Natural killer cell treated with Interleukin-12 subunit alpha and Interleukin-12 subunit beta and Interleukin-15 and Interleukin-18, amount 100 ng/mL, for 72 hours (primary cell): ENCODE data around the gene ABCC4. TPM values are rescaled to one million over a fixed set of nuclear protein-coding genes. Genes with fewer than 3 reads are reported as not detected.

Experiments
- ATAC-seq, 2 donors: fragments of 150-1000 bp; cut with Tn5 transposase in 1 of 2; sonication (Bioruptor Pico), chemical (Tn5 transposase) in 1 of 2; 2 replicates each; pipeline ENCODE4 v1.10.0; 2021
- DNase-seq: peaks from one replicate; pipeline ENCODE4 v3.0.0; 2022; ENCODE audit warnings: low spot score
- H3K27ac Mint-ChIP-seq, 2 donors: 1 replicate in 1 of 2; 2 replicates in 1 of 2; pipeline ENCODE4 v1.8.0; 2022; ENCODE audit warnings: mixed read lengths in 2 of 2, mild to moderate bottlenecking in 1 of 2, moderate library complexity in 1 of 2
- H3K27me3 Mint-ChIP-seq, 2 donors: 1 replicate in 1 of 2; 2 replicates in 1 of 2; pipeline ENCODE4 v1.8.0; 2022; ENCODE audit warnings: mixed read lengths in 2 of 2
- H3K36me3 Mint-ChIP-seq: one replicate; pipeline ENCODE4 v1.8.0; 2022; ENCODE audit warnings: mixed read lengths
- H3K4me1 Mint-ChIP-seq, 2 donors: 1 replicate in 1 of 2; 2 replicates in 1 of 2; pipeline ENCODE4 v1.8.0; 2022; ENCODE audit warnings: low read depth in 2 of 2, mixed read lengths in 2 of 2, mild to moderate bottlenecking in 1 of 2
- H3K4me3 Mint-ChIP-seq: one replicate; pipeline ENCODE4 v1.8.0; 2022; ENCODE audit warnings: mixed read lengths
- H3K9me3 Mint-ChIP-seq: 2 replicates; pipeline ENCODE4 v1.8.0; 2022; ENCODE audit warnings: mixed read lengths
- total RNA-seq, 2 donors: library from RNA; stranded (reverse); gene quantifications; one replicate each; pipeline ENCODE4 v1.2.3, GENCODE V29; 2022

ABCC4 gene
- total RNA-seq, 2 donors from 2014 or later: 5.5 to 20.6 TPM

- Mint-ChIP-seq H3K36me3 (no peaks in the 10 kb centered on the region), H3K9me3 (no peaks in the 10 kb centered on the region), H3K27ac (no peak overlapping the region), H3K4me3 (no peak overlapping the region), H3K27me3 (peaks cover 14 to 28% of the 10 kb centered on the region in 2 donors), H3K4me1 (no peaks in the 10 kb centered on the region)
- DNase-seq (no peak), ATAC-seq (no peak)
These were observed 327.0 kb downstream of the ABCC4 start for GRCh38 chr13:94974015-94974951.

DNA sequence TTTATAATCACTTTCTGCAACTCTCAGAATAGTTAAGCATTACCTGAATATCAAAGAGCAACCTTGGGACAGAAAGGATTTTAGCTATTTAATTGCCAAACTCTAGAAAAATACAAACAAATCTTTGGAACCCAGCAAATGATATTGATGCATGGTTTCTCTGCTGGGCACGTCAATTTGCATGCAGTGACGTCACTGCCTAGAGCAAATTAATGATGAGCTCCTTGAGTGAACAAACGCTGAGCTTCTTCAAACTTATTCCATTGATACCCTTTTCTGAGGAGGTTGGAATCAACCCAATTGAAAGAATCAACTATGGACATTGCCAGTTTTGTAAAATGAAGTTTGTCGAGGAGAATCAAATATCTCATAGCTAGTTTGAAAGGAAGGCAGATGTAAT is 329.0 kb downstream of the ABCC4 start:
- no peak overlapping the region for H3K4me3 Mint-ChIP-seq
- H3K27ac Mint-ChIP-seq: no peak overlapping the region
- H3K36me3 Mint-ChIP-seq: no peaks in the 10 kb centered on the region
- peaks cover 21 to 32% of the 10 kb centered on the region in 2 donors for H3K27me3 Mint-ChIP-seq
- H3K4me1 Mint-ChIP-seq: no peaks in the 10 kb centered on the region
- H3K9me3 Mint-ChIP-seq: no peaks in the 10 kb centered on the region
- DNase-seq: no peak
- ATAC-seq: no peak
